HG03571 (cell line): ENCODE results near the gene PAFAH1B1.
"Not testable (repeated sequence)": the region's sequence is repeated elsewhere in the genome, so short reads cannot be mapped to it uniquely, and the experiment has no call there.

Source experiments
- ATAC-seq: cut with Tn5 transposase; IDR thresholded peaks from one replicate; pipeline ENCODE4 v1.9.1; 2021; ENCODE audit not compliant: unreplicated experiment

Gene PAFAH1B1

DNA sequence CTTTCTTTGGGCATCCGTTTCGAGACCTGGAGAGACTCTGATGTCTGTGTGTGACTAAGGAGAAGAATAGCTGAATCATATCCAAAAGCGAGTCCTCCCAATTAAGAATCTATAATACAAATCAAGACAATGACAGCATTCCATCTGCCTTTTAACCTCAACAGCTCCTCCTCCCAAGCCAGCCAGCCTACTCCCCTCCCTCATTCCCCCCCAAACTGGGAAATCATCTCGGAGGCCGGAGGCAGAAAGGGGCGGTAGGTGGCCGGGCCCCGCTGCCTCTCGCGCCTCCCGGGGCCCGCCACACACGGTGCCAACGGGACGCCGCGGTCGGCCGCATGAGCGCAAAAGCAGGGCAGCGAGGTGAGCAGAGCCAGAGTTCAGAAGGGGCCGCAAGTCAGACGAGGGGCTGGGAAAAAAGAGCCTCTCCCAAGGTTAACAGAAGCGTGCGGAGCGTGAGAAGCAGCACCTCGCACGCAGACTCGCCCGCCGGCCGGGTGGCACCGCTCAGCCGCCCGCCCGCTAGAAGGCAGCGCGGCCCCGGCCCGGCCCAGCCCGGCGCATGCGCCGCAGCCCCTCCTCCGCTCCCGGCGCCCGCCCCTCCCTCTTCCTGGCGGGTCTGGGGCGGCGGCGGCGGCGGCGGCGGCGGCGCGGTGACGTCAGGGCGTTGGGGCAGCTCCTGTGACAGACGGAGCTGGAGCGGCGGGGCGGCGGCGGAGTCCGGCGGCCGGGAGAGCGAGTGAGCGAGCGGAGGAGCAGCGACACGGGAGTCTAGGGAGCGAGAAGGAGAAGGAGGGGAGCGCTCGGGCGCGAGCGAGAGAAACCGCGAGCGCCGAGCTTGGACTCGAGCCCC, at the start of gene PAFAH1B1:
Gene PAFAH1B1, plus strand, starts transcription at position 684 of the 850 bp plus-strand sequence. CDS start 44,635 bp downstream, outside the sequence.
- ATAC-seq = peak; percentile 72

DNA sequence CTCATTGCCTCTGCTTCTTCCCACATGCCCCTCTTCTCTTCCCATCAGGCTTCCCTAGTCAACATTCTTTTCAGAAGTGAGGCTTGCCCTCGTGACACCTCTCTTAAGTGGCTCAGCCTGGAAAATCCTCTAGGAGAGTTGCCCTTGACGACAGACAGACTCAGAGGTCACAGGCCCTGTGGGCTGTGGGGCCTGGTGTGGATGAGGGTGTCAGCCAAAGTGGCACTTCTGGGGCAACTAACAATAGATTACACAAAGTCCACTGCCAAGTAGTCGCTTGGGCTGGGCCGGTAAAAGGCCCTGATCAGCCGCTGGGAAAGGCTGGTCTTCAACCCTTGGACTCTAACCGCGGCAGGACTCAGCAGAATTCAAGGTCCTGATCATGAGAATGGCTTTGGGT, 48.1 kb upstream of the PAFAH1B1 start:
- no peak for ATAC-seq

DNA sequence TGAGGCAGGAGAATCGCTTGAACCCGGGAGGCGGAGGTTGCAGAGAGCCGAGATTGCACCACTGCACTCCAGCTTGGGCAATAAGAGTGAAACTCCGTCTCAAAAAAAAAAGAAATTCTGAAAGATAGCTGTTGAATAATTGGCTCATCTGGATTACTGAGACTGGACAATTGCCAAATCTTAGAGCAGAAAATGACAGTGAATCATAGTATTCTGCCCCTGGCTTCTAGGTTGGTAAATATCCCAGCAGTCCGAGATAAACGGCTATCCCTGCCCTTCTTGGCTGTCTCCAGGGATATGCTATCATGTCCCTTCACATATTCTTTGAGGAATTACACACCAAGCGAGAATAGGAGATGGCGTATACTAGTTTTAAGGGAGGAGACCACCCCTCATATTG, 46.3 kb upstream of the PAFAH1B1 start:
- ATAC-seq = no peak

DNA sequence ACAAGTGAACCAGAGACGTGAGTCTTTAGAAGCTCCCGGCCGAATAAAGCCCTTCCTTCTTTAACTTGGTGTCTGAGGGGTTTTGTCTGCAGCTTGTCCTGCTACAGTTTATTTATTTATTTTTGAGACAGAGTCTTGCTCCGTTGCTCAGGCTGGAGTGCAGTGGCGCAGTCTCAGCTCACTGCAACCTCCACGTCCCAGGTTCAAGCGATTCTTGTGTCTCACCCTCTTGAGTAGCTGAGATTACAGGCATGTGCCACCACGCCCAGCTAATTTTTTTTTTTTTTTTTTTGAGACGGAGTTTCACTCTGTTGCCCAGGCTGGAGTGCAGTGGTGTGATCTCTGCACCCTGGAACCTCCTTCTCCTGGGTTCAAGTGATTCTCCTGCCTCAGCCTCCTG, 45.4 kb upstream of the PAFAH1B1 start:
- not testable (repeated sequence) for ATAC-seq

DNA sequence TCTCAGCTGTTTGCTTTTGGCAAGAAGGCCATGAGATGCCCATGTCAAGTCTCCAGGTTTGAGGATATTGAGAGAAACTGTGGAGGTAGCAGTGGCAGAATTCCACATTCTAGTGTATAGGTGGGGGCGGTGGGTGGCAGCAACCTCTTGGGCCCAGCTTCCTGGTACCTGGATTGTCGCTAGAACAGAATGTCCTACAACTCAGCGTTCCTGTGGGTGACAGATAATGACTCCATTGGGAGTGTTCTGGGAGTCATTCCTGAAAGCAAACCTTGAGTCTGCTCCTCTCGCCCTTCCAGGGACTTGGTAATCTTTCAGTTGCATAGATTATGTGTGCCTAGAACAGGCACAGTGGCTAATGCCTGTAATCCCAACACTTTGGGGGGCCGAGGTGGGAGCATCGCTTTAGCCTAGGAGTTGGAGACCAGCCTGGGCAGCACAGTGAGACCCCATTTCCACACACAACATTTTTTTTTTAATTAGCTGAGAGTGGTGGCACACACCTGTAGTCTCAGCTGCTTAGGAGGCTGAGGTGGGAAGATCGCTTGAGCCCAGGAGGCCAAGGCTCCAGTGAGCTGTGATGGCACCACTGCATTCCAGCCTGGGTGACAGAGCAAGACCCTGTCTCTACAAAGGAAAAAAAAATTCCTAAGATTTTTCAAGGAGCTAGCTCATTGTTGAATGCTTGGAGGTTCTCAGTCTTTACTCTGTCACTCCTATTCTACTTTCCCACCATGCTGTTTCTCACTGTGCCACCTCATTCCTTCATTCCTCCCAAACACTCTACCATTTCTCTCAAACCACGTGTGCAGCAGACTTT, 43.9 kb upstream of the PAFAH1B1 start:
- no peak for ATAC-seq

DNA sequence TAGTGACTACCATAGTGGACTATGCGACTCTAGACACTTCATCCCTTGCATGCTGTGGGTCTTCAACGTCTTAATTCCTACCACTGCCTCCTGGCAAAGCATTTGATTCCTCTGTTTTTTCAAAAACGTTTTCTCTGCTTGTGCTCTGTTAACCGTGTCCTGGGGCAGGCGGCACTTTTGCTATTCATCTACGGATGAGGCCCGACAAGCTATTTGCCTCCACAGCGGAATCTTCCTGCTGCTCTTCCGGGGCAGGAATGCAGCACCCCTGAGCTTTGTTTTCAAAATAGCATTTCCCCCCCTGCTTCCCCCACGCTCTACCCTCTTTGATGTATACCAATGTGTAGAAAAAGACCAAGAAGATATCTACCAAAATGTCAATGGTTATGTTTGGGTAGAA, 42.0 kb upstream of the PAFAH1B1 start:
- ATAC-seq = no peak

DNA sequence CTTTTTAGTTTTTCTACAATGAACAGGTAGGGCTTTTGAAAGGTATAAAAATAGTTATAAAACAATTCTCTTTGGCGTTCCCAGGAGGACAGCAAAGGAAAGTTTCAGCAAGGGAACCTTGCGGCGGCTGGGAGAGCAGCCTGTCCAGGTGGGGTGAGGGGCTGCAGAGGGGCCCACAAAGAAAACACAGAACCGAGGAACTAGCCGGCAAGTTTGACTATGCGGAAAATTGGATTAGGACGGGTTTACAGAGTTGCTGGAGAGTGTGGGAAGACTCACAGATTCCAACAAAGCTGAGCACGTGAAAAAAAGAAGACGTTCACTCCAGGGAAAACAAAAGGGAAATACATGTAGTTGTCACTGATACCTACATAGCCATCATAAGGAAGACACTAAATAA, 41.5 kb upstream of the PAFAH1B1 start:
- ATAC-seq = no peak

DNA sequence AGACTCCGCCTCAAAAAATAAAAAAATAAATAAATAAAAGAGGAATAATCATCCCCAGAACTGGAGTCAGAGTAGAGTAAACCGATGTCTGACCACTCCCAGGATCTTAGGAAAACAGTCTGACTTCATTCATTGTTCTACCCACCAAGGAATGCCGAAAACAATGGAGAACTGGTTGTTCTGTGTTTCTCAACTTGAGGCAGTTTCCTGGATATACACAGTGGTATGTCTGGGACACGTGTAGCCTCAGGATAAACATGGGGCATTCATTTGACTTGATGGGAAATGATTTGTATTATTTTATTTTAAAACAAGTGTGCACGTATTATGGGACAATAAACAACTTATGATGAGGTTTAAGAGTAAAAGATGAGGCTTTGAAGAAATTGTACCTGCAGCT, 32.8 kb upstream of the PAFAH1B1 start:
- ATAC-seq = no peak

DNA sequence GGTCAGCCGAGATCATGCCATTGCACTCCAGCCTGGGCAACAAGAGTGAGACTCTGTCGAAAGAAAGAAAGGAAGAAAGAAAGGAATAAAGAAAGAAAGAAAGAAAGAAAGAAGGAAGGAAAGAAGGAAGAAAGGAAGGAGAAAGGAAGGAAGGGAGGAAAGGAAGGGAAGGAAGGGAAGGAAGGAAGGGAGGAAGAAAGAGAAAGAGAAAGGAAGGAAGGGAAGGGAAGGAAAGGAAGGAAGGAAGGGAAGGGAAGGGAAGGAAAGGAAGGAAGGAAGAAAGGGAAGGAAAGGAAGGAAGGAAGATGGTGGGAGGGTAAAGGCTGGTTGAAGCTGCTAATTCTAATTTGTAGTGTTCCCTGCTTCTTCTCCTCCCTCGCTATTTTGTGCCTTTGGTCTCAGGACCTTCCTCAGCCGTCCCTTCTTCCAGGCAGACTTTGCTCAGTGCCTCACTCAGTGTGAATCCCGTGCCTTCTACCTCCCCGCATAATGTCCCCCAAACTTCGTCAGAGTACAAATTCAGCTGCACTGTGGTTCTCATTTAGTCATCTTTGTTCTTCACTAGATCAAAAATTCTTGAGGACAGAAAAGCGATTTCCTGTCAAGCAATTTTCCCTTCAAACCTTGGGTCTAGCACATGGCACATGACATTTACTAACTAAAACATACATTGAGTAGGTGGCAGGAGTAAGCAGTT, 31.1 kb upstream of the PAFAH1B1 start:
- no peak for ATAC-seq

DNA sequence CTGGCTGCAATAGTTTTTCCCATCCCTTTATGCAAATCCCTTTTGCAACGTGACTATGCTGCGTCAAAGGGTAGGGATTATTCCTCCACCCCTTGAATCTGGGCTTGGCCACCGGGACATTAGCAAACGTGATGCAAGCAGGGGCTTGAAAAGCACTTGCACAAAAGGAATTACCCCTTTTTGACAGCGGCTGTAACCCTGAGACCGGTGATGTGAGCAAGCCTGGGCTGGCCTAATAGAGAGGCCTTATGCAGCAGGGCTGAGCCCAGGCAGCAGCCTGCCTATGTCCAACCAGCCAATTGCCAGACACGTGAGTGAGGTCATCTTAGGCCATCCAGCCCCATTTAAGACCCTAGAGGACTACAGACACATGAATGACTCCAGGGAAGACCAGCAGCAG, 30.4 kb upstream of the PAFAH1B1 start:
- no peak for ATAC-seq

DNA sequence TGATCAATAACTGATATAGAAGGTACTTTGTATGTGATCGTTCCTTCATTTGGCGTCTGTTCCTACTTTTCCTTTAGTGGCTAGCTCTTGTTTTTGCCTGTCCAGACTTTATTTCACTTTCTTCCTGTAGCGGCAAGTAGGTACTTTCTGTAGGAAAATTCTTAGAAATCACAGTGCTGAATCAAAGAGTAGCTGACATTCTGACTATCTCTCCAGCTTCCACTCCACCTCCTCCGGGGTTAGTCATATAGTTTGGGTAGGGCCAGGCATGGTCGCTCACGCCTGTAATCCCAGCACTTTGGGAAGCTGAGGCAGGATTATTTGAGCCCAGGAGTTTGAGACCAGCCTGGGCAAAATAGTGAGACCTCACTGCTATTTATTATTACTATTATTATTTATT, 29.9 kb upstream of the PAFAH1B1 start:
- no peak for ATAC-seq

DNA sequence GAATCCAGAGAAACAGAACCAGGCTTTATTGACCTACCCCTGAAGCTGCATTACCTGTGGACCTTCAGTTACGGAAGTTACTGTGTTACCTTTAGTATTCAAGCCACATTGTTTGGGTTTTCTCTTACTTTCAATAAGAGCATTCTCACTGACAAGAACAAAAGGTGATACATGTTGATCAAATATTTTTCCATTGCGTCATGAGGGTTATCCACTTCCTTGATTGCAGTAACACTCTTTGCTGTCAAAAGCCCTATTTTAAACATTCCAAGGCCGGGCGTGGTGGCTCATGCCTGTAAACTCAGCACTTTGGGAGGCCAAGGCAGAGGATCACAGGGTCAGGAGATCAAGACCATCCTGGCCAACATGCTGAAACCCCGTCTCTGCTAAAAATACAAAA, 28.6 kb upstream of the PAFAH1B1 start:
- ATAC-seq = no peak

DNA sequence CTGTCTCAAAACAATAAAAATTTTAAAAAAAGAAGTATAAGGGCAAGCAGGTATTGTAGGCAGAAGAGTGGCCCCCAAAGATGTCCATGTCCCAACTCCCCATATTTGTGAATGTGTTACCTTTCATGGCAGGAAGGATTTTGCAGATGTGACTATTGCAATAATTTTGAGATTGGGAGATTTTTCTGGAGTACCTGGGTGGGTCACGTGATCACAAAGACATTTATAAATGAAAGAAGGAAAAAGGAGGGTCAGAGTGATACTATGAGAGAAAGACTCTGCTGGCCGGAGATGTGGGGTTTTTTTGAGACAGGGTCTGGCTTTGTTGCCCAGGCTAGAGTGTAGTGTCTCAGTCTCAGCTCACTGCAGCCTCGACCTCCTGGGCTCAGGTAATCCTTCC, 27.4 kb upstream of the PAFAH1B1 start:
- ATAC-seq = no peak

DNA sequence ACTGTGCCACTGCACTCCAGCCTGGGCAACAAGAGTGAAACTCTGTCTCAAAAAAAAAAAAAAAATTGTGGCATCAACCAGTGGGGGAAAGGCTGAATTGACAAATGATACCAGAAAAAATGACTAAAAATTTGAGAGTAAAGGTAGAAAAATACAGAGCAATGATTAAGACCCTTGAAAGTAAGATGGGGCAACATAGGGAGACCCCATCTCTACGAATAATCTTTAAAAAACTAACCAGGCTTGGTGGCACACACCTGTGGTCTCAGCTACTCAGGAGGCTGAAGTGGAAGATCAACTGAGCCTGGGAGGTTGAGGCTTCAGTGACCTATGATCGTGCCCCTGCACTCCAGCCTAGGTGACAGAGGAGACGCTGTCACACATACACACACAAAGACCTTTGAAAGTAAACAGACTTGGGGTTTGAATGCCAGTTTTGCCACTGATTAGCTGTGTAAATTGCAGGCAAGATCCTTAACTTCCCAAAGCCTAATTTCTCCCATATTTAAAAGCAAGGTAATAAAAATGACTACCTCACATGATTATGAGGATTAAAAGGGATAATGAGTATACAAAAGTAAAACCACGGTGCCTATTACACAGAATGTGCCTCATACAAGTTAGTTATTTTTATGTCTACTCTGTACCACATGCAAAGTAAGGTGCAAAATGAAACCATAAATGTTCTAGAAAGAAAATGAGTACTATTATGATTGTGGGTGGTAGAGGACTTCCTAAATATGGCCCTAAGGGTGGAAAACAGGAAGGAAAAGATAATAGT, 21.7 kb upstream of the PAFAH1B1 start:
- no peak for ATAC-seq

DNA sequence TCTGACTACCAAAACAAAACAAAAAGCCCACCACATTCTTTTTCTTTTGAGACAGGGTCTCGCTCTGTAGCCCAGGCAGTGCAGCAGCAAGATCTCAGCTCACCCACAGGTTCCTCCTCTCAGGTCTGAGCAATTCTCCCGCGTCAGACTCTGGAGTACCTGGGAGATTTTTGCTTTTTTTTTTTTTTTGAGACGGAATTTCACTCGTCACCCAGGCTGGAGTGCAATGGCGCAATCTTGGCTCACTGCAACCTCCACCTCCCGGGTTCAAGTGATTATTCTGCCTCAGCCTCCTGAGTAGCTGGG, 21.2 kb upstream of the PAFAH1B1 start:
- not testable (repeated sequence) for ATAC-seq

DNA sequence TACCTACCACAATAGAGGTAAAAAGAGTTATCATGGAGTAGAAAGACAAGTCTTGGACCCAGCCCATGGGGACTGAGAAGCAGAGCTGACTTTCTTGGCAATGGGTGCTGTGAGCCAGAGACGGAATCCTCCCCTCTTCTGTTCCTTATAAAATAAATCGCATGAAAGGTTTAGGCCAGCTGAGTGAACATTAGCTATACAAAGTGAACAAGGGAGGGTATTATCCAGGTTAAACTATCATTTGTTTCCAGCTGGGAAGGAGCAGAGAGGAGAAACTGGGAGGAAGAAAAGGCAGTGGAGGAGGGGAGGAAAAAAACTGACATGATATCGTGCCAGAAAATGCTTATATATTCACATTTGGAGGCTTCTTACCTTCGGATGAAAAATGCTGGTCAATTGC, 13.3 kb upstream of the PAFAH1B1 start:
- no peak for ATAC-seq

DNA sequence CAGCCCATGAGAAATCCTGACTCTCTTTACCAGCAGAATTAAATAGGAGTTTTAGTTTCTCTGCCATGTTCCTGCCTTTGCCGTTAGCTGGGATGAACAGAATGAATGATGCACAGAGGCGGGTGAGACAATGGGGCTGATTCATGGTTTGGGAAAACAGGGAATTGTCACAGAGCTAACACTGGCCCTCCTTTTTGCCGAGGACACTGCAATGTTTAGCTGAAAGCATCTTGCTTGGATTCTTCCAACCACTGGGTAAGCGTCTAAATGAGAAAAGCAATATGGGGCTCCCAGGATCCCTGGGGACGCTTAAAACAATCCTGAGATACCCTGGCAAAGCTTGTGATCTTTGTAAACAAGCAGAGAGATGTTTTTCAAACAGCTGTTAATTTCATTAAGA, 12.8 kb upstream of the PAFAH1B1 start:
- no peak for ATAC-seq

DNA sequence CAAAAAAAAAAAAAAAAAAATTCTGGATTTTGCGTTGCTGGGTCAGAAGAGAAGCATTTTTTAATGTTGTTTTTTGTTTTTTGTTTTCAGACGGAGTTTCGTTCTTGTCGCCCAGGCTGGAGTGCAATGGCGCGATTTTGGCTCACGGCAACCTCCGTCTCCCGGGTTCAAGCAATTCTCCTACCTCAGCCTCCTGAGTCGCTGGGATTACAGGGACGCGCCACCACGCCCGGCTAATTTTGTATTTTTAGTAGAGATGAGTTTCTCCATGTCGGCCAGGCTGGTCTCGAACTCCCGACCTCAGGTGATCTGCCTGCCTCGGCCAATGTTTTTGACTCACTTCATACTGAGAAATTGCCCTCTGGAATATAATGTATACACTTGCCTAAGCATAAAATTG, 11.0 kb upstream of the PAFAH1B1 start:
- ATAC-seq = no peak

DNA sequence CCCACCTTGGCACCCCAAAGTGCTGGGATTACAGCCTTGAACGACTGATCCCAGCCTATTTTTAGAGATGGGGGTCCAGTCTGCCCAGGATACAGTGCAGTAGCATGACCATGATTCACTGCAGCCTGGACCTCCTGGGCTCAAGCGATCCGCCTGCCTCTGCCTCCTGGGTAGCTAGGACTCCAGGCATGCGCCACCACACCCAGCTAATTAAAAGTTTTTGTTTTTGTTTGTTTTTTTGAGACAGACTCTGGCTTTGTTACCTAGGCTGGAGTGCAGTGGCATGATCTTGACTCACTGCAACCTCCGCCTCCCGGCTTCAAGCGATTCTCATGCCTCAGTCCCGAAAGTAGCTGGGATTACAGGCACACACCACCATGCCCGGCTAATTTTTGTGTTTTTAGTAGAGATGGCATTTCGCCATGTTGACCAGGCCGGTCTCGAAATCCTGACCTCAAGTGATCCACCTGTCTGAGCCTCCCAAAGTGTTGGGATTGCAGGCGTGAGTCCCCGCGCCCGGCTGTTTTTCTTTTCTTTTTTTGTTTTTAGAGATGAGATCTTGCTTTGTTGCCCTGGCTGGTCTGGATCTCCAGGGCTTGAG, 2.3 kb upstream of the PAFAH1B1 start:
- ATAC-seq = no peak

DNA sequence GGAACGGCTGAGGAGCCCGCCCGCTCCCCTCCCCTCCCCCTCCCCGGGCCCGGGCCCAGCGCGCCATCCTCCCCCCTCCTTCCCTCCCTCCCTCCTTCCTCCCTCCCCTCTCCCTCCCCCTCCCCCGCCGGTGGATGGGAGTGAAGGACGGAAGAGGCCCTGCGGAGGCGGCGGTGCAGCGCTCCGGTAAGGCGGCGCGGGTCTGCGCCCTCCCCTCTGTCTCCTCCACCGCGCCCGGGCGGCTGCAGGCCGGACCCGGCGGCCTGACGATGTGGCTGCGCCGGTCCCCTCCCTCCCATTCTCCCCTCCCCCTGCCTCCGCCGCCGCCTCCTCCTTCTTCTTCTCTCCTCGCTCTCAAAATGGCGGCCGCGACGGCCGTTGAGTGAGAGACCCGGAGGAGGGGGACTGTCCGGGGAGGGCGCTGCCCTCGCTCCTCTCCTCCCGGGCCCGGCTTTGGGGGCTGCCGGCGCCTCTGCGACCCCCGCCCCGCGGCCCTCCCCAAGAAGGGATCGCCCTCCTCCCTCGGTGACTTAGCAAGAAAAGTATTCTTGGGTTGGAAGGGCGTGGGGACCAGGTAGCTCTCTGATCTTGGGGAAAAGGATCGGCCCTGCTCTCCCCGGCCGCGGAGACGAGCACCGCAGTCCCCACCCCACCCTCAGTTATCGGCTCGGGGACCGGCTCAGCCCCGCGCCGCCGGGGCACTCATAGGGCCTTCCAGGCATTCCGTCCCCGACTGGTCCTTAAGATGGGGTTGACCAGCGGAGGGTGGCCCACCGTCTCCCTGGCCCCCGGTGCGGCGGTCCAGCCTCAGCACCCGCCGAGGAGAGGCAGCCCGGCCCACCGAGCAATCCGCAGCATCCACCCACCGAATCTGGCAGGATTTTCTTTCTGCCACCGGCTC, 617 bp downstream of the PAFAH1B1 start:
- ATAC-seq = peak; percentile 51
